ENCODE data around the gene TMEM145.
"Not testable (repeated sequence)": the region's sequence is repeated elsewhere in the genome, so short reads cannot be mapped to it uniquely, and the experiment has no call there.

Gene TMEM145

DNA sequence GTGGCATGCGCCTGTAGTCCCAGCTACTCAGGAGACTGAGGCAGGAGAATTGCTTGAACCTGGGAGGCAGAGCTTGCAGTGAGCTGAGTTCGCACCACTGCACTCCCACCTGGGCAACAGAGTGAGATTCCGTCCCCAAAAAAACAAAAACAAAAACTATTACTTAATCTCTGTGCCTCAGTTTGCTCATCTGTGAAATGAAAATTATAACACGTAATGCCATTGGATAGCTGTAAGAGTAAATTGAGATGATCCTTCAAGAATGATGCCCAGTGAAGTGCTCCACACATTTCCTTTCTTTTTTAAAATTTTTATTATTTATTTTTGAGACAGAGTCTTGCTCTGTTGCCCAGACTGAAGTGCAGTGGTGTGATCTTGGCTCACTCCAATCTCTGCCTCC is 26.8 kb downstream of the TMEM145 start:
- H2AFZ ChIP-seq (ENCODE audit: low read depth, low read length): not testable (repeated sequence)

GRCh38 chr19:42343344-42344110 is 30.4 kb downstream of the TMEM145 start:
- H3K79me2 ChIP-seq (ENCODE audit: low read length): no peaks in the 10 kb centered on the region
- no peaks in the 10 kb centered on the region for H3K27me3 ChIP-seq (ENCODE audit: low read depth, low read length)
- H3K9me3 ChIP-seq (ENCODE audit: insufficient read depth, low read length): no peaks in the 10 kb centered on the region
- H3K4me2 ChIP-seq (ENCODE audit: low read length): no peak overlapping the region
- no peak overlapping the region for H3K27ac ChIP-seq (ENCODE audit: low read length)
- no peak for TF ChIP-seq EZH2phosphoT487 (IDR thresholded peaks at IDR 0.05; ENCODE audit: low read depth)
- TF ChIP-seq, protein P1, sequence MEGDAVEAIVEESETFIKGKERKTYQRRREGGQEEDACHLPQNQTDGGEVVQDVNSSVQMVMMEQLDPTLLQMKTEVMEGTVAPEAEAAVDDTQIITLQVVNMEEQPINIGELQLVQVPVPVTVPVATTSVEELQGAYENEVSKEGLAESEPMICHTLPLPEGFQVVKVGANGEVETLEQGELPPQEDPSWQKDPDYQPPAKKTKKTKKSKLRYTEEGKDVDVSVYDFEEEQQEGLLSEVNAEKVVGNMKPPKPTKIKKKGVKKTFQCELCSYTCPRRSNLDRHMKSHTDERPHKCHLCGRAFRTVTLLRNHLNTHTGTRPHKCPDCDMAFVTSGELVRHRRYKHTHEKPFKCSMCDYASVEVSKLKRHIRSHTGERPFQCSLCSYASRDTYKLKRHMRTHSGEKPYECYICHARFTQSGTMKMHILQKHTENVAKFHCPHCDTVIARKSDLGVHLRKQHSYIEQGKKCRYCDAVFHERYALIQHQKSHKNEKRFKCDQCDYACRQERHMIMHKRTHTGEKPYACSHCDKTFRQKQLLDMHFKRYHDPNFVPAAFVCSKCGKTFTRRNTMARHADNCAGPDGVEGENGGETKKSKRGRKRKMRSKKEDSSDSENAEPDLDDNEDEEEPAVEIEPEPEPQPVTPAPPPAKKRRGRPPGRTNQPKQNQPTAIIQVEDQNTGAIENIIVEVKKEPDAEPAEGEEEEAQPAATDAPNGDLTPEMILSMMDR (IDR thresholded peaks at IDR 0.05; ENCODE audit: low read depth, low read length): peak; percentile 36
- H3K9ac ChIP-seq (ENCODE audit: low read length): no peak overlapping the region
- peaks cover 6% of the 10 kb centered on the region for H3K4me1 ChIP-seq (ENCODE audit: low read length)
- no peak overlapping the region for H3K4me3 ChIP-seq (ENCODE audit: low read length)
- H2AFZ ChIP-seq (ENCODE audit: low read depth, low read length): no peak overlapping the region
- H4K20me1 ChIP-seq (ENCODE audit: insufficient read depth, low read length): no peaks in the 10 kb centered on the region
- peaks cover 10% of the 10 kb centered on the region for H3K36me3 ChIP-seq (replicated peaks; ENCODE audit: low read depth, low read length)

More for the DNA sequence above, 26.8 kb downstream of the TMEM145 start:
- not testable (repeated sequence) for H3K4me2 ChIP-seq (ENCODE audit: low read length); H3K4me1 ChIP-seq (ENCODE audit: low read length); H4K20me1 ChIP-seq (ENCODE audit: insufficient read depth, low read length); H3K79me2 ChIP-seq (ENCODE audit: low read length); H3K36me3 ChIP-seq (replicated peaks; ENCODE audit: low read depth, low read length); H3K27me3 ChIP-seq (ENCODE audit: low read depth, low read length); H3K9me3 ChIP-seq (ENCODE audit: insufficient read depth, low read length); H3K9ac ChIP-seq (ENCODE audit: low read length); H3K27ac ChIP-seq (ENCODE audit: low read length); H3K4me3 ChIP-seq (ENCODE audit: low read length)

DNA sequence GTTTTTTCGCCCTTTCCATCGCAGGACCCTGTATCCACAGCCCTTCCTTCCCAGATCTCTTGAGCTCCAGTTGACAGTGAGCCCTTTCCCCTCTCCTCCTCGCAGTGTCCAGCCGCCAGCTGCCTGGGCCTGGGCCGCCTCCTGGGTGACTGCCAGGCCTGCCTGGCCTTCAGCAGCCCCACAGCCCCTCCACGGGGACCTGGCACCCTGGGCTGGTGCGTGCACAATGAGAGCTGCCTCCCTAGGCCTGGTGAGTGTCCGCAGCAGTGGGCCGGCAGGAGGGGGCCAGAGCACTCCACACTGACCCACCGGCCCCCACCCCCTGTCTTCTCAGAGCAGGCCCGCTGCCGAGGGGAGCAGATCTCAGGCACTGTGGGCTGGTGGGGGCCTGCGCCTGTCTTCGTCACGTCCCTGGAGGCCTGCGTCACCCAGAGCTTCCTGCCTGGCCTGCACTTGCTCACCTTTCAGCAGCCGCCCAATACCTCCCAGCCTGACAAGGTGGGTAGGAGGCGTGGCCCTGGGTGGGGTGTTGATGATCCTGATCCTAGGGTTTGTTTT is 31.3 kb downstream of the TMEM145 start:
- H3K79me2 ChIP-seq (ENCODE audit: low read length): no peaks in the 10 kb centered on the region
- H3K9ac ChIP-seq (ENCODE audit: low read length): no peak overlapping the region
- no peaks in the 10 kb centered on the region for H4K20me1 ChIP-seq (ENCODE audit: insufficient read depth, low read length)
- H3K9me3 ChIP-seq (ENCODE audit: insufficient read depth, low read length): no peaks in the 10 kb centered on the region
- H3K4me2 ChIP-seq (ENCODE audit: low read length): no peak overlapping the region
- H2AFZ ChIP-seq (ENCODE audit: low read depth, low read length): no peak overlapping the region
- no peak overlapping the region for H3K27ac ChIP-seq (ENCODE audit: low read length)
- peaks cover 2% of the 10 kb centered on the region for H3K4me1 ChIP-seq (ENCODE audit: low read length)
- no peaks in the 10 kb centered on the region for H3K27me3 ChIP-seq (ENCODE audit: low read depth, low read length)
- TF ChIP-seq EZH2phosphoT487 (IDR thresholded peaks at IDR 0.05; ENCODE audit: low read depth): no peak
- TF ChIP-seq, protein P1 (IDR thresholded peaks at IDR 0.05; ENCODE audit: low read depth, low read length): no peak
- H3K36me3 ChIP-seq (replicated peaks; ENCODE audit: low read depth, low read length): peaks cover 10% of the 10 kb centered on the region
- no peak overlapping the region for H3K4me3 ChIP-seq (ENCODE audit: low read length)

- Histone ChIP-seq H2AFZ (ENCODE audit: low read depth, low read length) (no peak overlapping the region), H4K20me1 (ENCODE audit: insufficient read depth, low read length) (no peaks in the 10 kb centered on the region), H3K9me3 (ENCODE audit: insufficient read depth, low read length) (no peaks in the 10 kb centered on the region), H3K9ac (ENCODE audit: low read length) (no peak overlapping the region), H3K4me2 (ENCODE audit: low read length) (no peak overlapping the region), H3K4me1 (ENCODE audit: low read length) (no peaks in the 10 kb centered on the region), H3K79me2 (ENCODE audit: low read length) (no peaks in the 10 kb centered on the region), H3K27ac (ENCODE audit: low read length) (no peak overlapping the region), H3K36me3 (replicated peaks; ENCODE audit: low read depth, low read length) (peaks cover 10% of the 10 kb centered on the region), H3K4me3 (ENCODE audit: low read length) (no peak overlapping the region), H3K27me3 (ENCODE audit: low read depth, low read length) (no peaks in the 10 kb centered on the region)
- TF ChIP-seq, protein P1 (IDR thresholded peaks at IDR 0.05; ENCODE audit: low read depth, low read length): no peak
- no peak for TF ChIP-seq EZH2phosphoT487 (IDR thresholded peaks at IDR 0.05; ENCODE audit: low read depth)
Measured at GRCh38 chr19:42345191-42345812, 32.2 kb downstream of the TMEM145 start.

Data from OCI-LY3 (cell line).